Left lobe of liver (tissue), 2 donors: ENCODE results near the gene C1orf174. TPM values are rescaled to one million over a fixed set of nuclear protein-coding genes. Genes with fewer than 3 reads are reported as not detected.
"Not testable (repeated sequence)": the region's sequence is repeated elsewhere in the genome, so short reads cannot be mapped to it uniquely, and the experiment has no call there.

Source experiments
- ATAC-seq: fragments of 200-7000 bp; cut with Tn5 transposase; one replicate; pipeline ENCODE4 v1.9.1; 2020; ENCODE audit warnings: mild to moderate bottlenecking, moderate library complexity
- DNase-seq: peaks from one replicate; pipeline ENCODE4 v3.0.0-alpha.2; 2020; ENCODE audit warnings: low spot score
- total RNA-seq: library from RNA; stranded (reverse); gene quantifications from one replicate; pipeline ENCODE4 v1.2.1, GENCODE V29; 2021
- donor health status: DM: no; HTN: no; CAD: no; lungs with moderate emphysema.
- donor health status: DM: no; HTN: yes; CAD: no.

Gene C1orf174
- total RNA-seq, 1 donor from 2014 or later, result 11.0 TPM

- no peak for ATAC-seq
- no peak for DNase-seq
Observed at GRCh38 chr1:3926956-3927355, 26.9 kb upstream of the C1orf174 start.

GRCh38 chr1:3925762-3926161, 25.7 kb upstream of the C1orf174 start:
- ATAC-seq (no peak), DNase-seq (no peak)

- ATAC-seq (no peak), DNase-seq (no peak)
Observed at GRCh38 chr1:3925256-3925655, 25.2 kb upstream of the C1orf174 start.

GRCh38 chr1:3924825-3925220, 24.8 kb upstream of the C1orf174 start:
- no peak for DNase-seq
- ATAC-seq, result no peak

GRCh38 chr1:3924186-3924824, 24.2 kb upstream of the C1orf174 start:
- ATAC-seq, result no peak

GRCh38 chr1:3923378-3924185, 23.5 kb upstream of the C1orf174 start:
- ATAC-seq, result no peak

More at GRCh38 chr1:3924186-3924824, 24.2 kb upstream of the C1orf174 start:
- no peak for DNase-seq

GRCh38 chr1:3922851-3923250, 22.8 kb upstream of the C1orf174 start:
- DNase-seq, result no peak
- no peak for ATAC-seq

More at GRCh38 chr1:3923378-3924185, 23.5 kb upstream of the C1orf174 start:
- DNase-seq, result no peak

GRCh38 chr1:3922201-3922725, 22.2 kb upstream of the C1orf174 start:
- ATAC-seq, result no peak

GRCh38 chr1:3921765-3922164, 21.7 kb upstream of the C1orf174 start:
- no peak for DNase-seq
- no peak for ATAC-seq

More at GRCh38 chr1:3922201-3922725, 22.2 kb upstream of the C1orf174 start:
- DNase-seq, result no peak

GRCh38 chr1:3919706-3920105, 19.6 kb upstream of the C1orf174 start:
- ATAC-seq (no peak), DNase-seq (no peak)

- no peak for ATAC-seq
- no peak for DNase-seq
Observed at GRCh38 chr1:3918966-3919611, 19.0 kb upstream of the C1orf174 start.

- ATAC-seq, DNase-seq: not testable (repeated sequence)
Observed at GRCh38 chr1:3918359-3918758, 18.3 kb upstream of the C1orf174 start.

- no peak for ATAC-seq
- no peak for DNase-seq
Observed at GRCh38 chr1:3917761-3918160, 17.7 kb upstream of the C1orf174 start.

GRCh38 chr1:3915551-3916121, 15.6 kb upstream of the C1orf174 start:
- no peak for DNase-seq
- no peak for ATAC-seq

- DNase-seq, result no peak
- ATAC-seq, result no peak
Observed at GRCh38 chr1:3914911-3915310, 14.8 kb upstream of the C1orf174 start.

- no peak for ATAC-seq
- DNase-seq, result no peak
Observed at GRCh38 chr1:3914331-3914851, 14.3 kb upstream of the C1orf174 start.

- DNase-seq, result no peak
- ATAC-seq, result no peak
Observed at GRCh38 chr1:3912809-3913685, 13.0 kb upstream of the C1orf174 start.

- ATAC-seq, result no peak
- DNase-seq, result no peak
Observed at GRCh38 chr1:3911981-3912808, 12.1 kb upstream of the C1orf174 start.
